ENCODE data around the gene TGFBR3.

TGFBR3 gene

DNA sequence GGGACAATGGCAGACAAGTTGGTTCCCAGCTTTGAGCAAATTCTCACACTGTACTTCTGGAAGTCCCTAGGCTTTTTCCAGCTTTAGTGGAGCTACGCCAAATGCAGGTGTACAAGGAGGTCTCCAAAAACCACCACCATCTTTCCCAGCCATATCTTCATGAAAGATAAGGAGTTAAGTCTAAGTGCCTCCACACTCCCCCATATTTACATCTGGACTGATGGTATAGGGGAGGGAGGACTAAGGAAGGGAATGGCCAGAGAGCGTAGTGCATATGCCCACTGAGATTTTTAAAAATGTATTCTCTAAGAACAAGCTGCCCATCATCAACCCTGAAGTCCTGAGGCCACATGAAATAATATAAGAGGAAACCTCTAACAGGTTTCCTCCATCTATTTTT is 161.3 kb downstream of the TGFBR3 start:
- no peak overlapping the region for H3K4me3 ChIP-seq (ENCODE audit: low read depth, low read length, poor library complexity, severe bottlenecking)
- H3K4me1 ChIP-seq (ENCODE audit: insufficient read depth, low read length, severe bottlenecking) = no peaks in the 10 kb centered on the region
- no peaks in the 10 kb centered on the region for H3K79me2 ChIP-seq (ENCODE audit: insufficient read depth, low read length)
- H3K36me3 ChIP-seq (ENCODE audit: insufficient read depth, low read length) = no peaks in the 10 kb centered on the region
- no peak for TF ChIP-seq EZH2 (IDR thresholded peaks at IDR 0.05; ENCODE audit: borderline replicate concordance, low read length)
- no peaks in the 10 kb centered on the region for H3K9me2 ChIP-seq (ENCODE audit: low read depth, low read length)
- no peak overlapping the region for H3K4me2 ChIP-seq (ENCODE audit: low read length)
- no peaks in the 10 kb centered on the region for H4K20me1 ChIP-seq (ENCODE audit: insufficient read depth, low read length)
- no peak overlapping the region for H3K27ac ChIP-seq (ENCODE audit: low read depth, low read length, poor library complexity, severe bottlenecking)
- H3K9me3 ChIP-seq (ENCODE audit: low read length) = no peaks in the 10 kb centered on the region
- no peak overlapping the region for H3K9ac ChIP-seq (ENCODE audit: low read length)
- H2AFZ ChIP-seq (ENCODE audit: low read length) = no peak overlapping the region
- H3F3A ChIP-seq (ENCODE audit: insufficient read depth, low read length) = no peaks in the 10 kb centered on the region
- no peaks in the 10 kb centered on the region for H3K27me3 ChIP-seq (ENCODE audit: insufficient read depth, low read length)

DNA sequence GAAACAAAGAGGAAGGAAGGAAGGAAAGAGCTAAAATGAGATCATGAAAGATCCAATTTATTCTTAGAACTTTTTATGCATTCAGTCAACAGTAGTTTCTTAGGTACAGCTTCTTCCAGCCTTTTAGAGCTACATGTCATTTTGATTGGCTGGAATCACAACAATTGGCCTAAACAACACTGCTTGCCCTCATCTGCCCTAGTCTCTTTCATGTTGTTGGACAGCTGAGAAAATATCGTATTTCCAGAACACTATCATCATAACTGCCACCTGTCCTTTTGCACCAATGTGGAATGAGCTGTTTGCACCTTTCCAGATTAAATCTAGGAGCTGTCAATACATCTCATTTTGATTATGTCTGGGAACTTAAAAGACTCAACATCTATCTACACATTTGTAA is 161.7 kb downstream of the TGFBR3 start:
- no peak overlapping the region for H3K4me3 ChIP-seq (ENCODE audit: low read depth, low read length, poor library complexity, severe bottlenecking)
- no peaks in the 10 kb centered on the region for H3K9me2 ChIP-seq (ENCODE audit: low read depth, low read length)
- no peak overlapping the region for H3K9ac ChIP-seq (ENCODE audit: low read length)
- no peak for TF ChIP-seq EZH2 (IDR thresholded peaks at IDR 0.05; ENCODE audit: borderline replicate concordance, low read length)
- TF ChIP-seq, protein P1, sequence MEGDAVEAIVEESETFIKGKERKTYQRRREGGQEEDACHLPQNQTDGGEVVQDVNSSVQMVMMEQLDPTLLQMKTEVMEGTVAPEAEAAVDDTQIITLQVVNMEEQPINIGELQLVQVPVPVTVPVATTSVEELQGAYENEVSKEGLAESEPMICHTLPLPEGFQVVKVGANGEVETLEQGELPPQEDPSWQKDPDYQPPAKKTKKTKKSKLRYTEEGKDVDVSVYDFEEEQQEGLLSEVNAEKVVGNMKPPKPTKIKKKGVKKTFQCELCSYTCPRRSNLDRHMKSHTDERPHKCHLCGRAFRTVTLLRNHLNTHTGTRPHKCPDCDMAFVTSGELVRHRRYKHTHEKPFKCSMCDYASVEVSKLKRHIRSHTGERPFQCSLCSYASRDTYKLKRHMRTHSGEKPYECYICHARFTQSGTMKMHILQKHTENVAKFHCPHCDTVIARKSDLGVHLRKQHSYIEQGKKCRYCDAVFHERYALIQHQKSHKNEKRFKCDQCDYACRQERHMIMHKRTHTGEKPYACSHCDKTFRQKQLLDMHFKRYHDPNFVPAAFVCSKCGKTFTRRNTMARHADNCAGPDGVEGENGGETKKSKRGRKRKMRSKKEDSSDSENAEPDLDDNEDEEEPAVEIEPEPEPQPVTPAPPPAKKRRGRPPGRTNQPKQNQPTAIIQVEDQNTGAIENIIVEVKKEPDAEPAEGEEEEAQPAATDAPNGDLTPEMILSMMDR (IDR thresholded peaks at IDR 0.05; ENCODE audit: low read length) = no peak
- H4K20me1 ChIP-seq (ENCODE audit: insufficient read depth, low read length) = no peaks in the 10 kb centered on the region
- no peak overlapping the region for H3K27ac ChIP-seq (ENCODE audit: low read depth, low read length, poor library complexity, severe bottlenecking)
- H3F3A ChIP-seq (ENCODE audit: insufficient read depth, low read length) = no peaks in the 10 kb centered on the region
- no peaks in the 10 kb centered on the region for H3K36me3 ChIP-seq (ENCODE audit: insufficient read depth, low read length)
- H3K79me2 ChIP-seq (ENCODE audit: insufficient read depth, low read length) = no peaks in the 10 kb centered on the region
- H2AFZ ChIP-seq (ENCODE audit: low read length) = no peak overlapping the region
- no peak overlapping the region for H3K4me2 ChIP-seq (ENCODE audit: low read length)
- no peaks in the 10 kb centered on the region for H3K4me1 ChIP-seq (ENCODE audit: insufficient read depth, low read length, severe bottlenecking)
- no peaks in the 10 kb centered on the region for H3K9me3 ChIP-seq (ENCODE audit: low read length)
- H3K27me3 ChIP-seq (ENCODE audit: insufficient read depth, low read length) = no peaks in the 10 kb centered on the region

DNA sequence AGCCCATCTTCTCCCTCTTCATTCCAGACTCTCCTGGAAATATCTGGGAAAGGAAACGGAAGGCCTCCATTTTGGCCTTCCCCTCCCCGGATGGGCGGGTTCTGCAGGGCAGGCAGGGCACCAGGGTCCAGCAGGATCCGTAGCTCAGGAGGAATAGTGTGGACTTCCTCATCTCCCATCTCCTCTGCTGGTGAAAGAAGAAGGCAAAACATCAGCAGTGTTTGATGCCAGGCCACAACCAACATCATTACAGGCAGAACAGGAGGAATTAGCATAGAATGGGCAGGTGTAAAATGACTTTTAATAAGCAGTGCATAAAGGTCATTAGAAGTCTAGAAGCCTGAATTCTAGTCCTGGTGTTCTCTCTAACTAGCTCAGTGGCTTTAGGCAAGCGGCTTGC is 165.9 kb downstream of the TGFBR3 start:
- Histone ChIP-seq H3K36me3 (ENCODE audit: insufficient read depth, low read length) (no peaks in the 10 kb centered on the region), H3K9me2 (ENCODE audit: low read depth, low read length) (no peaks in the 10 kb centered on the region), H3K4me3 (ENCODE audit: low read depth, low read length, poor library complexity, severe bottlenecking) (no peak overlapping the region), H3K9me3 (ENCODE audit: low read length) (no peaks in the 10 kb centered on the region), H3F3A (ENCODE audit: insufficient read depth, low read length) (no peaks in the 10 kb centered on the region), H3K4me2 (ENCODE audit: low read length) (no peak overlapping the region), H4K20me1 (ENCODE audit: insufficient read depth, low read length) (no peaks in the 10 kb centered on the region), H3K27me3 (ENCODE audit: insufficient read depth, low read length) (no peaks in the 10 kb centered on the region), H3K79me2 (ENCODE audit: insufficient read depth, low read length) (no peaks in the 10 kb centered on the region), H3K27ac (ENCODE audit: low read depth, low read length, poor library complexity, severe bottlenecking) (no peak overlapping the region), H3K4me1 (ENCODE audit: insufficient read depth, low read length, severe bottlenecking) (no peaks in the 10 kb centered on the region), H2AFZ (ENCODE audit: low read length) (no peak overlapping the region), H3K9ac (ENCODE audit: low read length) (no peak overlapping the region)
- TF ChIP-seq, protein P1 (IDR thresholded peaks at IDR 0.05; ENCODE audit: low read length) = no peak
- TF ChIP-seq EZH2 (IDR thresholded peaks at IDR 0.05; ENCODE audit: borderline replicate concordance, low read length) = no peak

DNA sequence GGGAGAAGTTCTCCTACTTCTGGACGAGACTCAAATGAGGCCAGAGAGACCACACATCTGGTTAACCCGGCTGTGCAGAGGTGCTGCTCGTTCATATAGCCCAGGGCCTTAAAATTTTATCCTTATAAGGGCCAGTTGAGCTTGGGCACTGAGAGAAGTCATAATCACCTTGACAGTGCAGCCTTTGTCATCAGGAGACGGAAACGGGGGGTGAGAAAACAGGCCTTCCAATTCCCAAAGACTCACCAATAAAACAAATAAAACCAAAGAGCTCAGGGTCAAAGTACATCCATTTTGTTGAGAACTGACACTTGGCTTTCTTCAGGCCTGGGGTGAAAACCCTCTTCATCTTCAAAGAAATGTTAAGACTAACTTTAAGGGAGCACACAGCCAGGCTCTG is 167.1 kb downstream of the TGFBR3 start:
- H3K79me2 ChIP-seq (ENCODE audit: insufficient read depth, low read length) = no peaks in the 10 kb centered on the region
- no peaks in the 10 kb centered on the region for H3K27me3 ChIP-seq (ENCODE audit: insufficient read depth, low read length)
- H3K4me2 ChIP-seq (ENCODE audit: low read length) = no peak overlapping the region
- H4K20me1 ChIP-seq (ENCODE audit: insufficient read depth, low read length) = no peaks in the 10 kb centered on the region
- no peak for TF ChIP-seq EZH2 (IDR thresholded peaks at IDR 0.05; ENCODE audit: borderline replicate concordance, low read length)
- TF ChIP-seq, protein P1 (IDR thresholded peaks at IDR 0.05; ENCODE audit: low read length) = no peak
- no peak overlapping the region for H3K27ac ChIP-seq (ENCODE audit: low read depth, low read length, poor library complexity, severe bottlenecking)
- H3F3A ChIP-seq (ENCODE audit: insufficient read depth, low read length) = no peaks in the 10 kb centered on the region
- no peaks in the 10 kb centered on the region for H3K9me3 ChIP-seq (ENCODE audit: low read length)
- no peak overlapping the region for H3K9ac ChIP-seq (ENCODE audit: low read length)
- no peaks in the 10 kb centered on the region for H3K9me2 ChIP-seq (ENCODE audit: low read depth, low read length)
- H3K4me3 ChIP-seq (ENCODE audit: low read depth, low read length, poor library complexity, severe bottlenecking) = no peak overlapping the region
- no peaks in the 10 kb centered on the region for H3K36me3 ChIP-seq (ENCODE audit: insufficient read depth, low read length)
- H2AFZ ChIP-seq (ENCODE audit: low read length) = no peak overlapping the region
- H3K4me1 ChIP-seq (ENCODE audit: insufficient read depth, low read length, severe bottlenecking) = no peaks in the 10 kb centered on the region
